ENCODE measurements around the gene SLC17A6.

SLC17A6 gene

GRCh38 chr11:22390283-22390655 lies 52.1 kb downstream of the SLC17A6 start:
- no peak for DNase-seq

GRCh38 chr11:22392561-22392960 lies 54.4 kb downstream of the SLC17A6 start:
- DNase-seq: no peak

GRCh38 chr11:22405377-22405776 lies 67.2 kb downstream of the SLC17A6 start:
- peak; percentile 3 to 7 for DNase-seq

GRCh38 chr11:22407267-22407666 lies 69.1 kb downstream of the SLC17A6 start:
- no peak for DNase-seq

GRCh38 chr11:22407921-22408320 lies 69.7 kb downstream of the SLC17A6 start:
- no peak for DNase-seq

GRCh38 chr11:22415476-22415875 lies 77.3 kb downstream of the SLC17A6 start:
- no peak for DNase-seq

GRCh38 chr11:22416462-22416861 lies 78.3 kb downstream of the SLC17A6 start:
- no peak for DNase-seq

- DNase-seq: no peak
Observed at GRCh38 chr11:22426915-22427314, 88.7 kb downstream of the SLC17A6 start.
